Cardiac fibroblast (primary cell): ENCODE data around the gene C1orf105.

Experiments
- DNase-seq, 2 donors: peaks; one replicate each; pipeline versions ENCODE4 v3.0.0 to v3.0.0-alpha.2; 2010; ENCODE audit warnings: low read depth in 2 of 2
- H3K4me3 ChIP-seq, 2 donors: replicated peaks in 1 of 2; 1 replicate in 1 of 2; 2 replicates in 1 of 2; pipeline ENCODE4 v1.5.1; 2011; ENCODE audit warnings: low read depth in 2 of 2, low read length in 2 of 2, mild to moderate bottlenecking in 2 of 2, moderate library complexity in 1 of 2
- CTCF ChIP-seq: IDR thresholded peaks from one replicate; pipeline ENCODE4 v1.5.1; 2011; ENCODE audit warnings: low read depth, mild to moderate bottlenecking, low read length, inconsistent platforms

The C1orf105 gene

GRCh38 chr1:172512591-172512990 lies 92.1 kb downstream of the C1orf105 start:
- DNase-seq = no peak

GRCh38 chr1:172513479-172513878 lies 93.0 kb downstream of the C1orf105 start:
- H3K4me3 ChIP-seq = no peak overlapping the region
- TF ChIP-seq CTCF = no peak
- no peak for DNase-seq

More at GRCh38 chr1:172512591-172512990, 92.1 kb downstream of the C1orf105 start:
- H3K4me3 ChIP-seq = no peak overlapping the region
- no peak for TF ChIP-seq CTCF

GRCh38 chr1:172514108-172514507 lies 93.6 kb downstream of the C1orf105 start:
- DNase-seq = no peak
- no peak overlapping the region for H3K4me3 ChIP-seq
- TF ChIP-seq CTCF = no peak

- DNase-seq = no peak
- no peak for TF ChIP-seq CTCF
Measured at GRCh38 chr1:172515436-172515835, 95.0 kb downstream of the C1orf105 start.

GRCh38 chr1:172515927-172516326 lies 95.4 kb downstream of the C1orf105 start:
- TF ChIP-seq CTCF = no peak
- H3K4me3 ChIP-seq = no peak overlapping the region
- DNase-seq = no peak

More at GRCh38 chr1:172515436-172515835, 95.0 kb downstream of the C1orf105 start:
- no peak overlapping the region for H3K4me3 ChIP-seq

- no peak for TF ChIP-seq CTCF
- no peak overlapping the region for H3K4me3 ChIP-seq
- DNase-seq = no peak
Measured at GRCh38 chr1:172517081-172517480, 96.6 kb downstream of the C1orf105 start.

GRCh38 chr1:172517545-172517944 lies 97.1 kb downstream of the C1orf105 start:
- no peak for TF ChIP-seq CTCF
- DNase-seq = no peak
- no peak overlapping the region for H3K4me3 ChIP-seq
